Measurements from ENCODE around the gene ADAMTS16.

Gene ADAMTS16

GRCh38 chr5:5351288-5351979, 211.3 kb downstream of the ADAMTS16 start:
- TF ChIP-seq CTCF (conservative IDR thresholded peaks at IDR 0.05) = no peak
- H3K27ac ChIP-seq = no peak overlapping the region

GRCh38 chr5:5352675-5353074, 212.5 kb downstream of the ADAMTS16 start:
- no peak for TF ChIP-seq CTCF (conservative IDR thresholded peaks at IDR 0.05)
- no peak overlapping the region for H3K27ac ChIP-seq

- no peak overlapping the region for H3K27ac ChIP-seq
- TF ChIP-seq CTCF (conservative IDR thresholded peaks at IDR 0.05) = no peak
These were observed 213.6 kb downstream of the ADAMTS16 start for GRCh38 chr5:5353681-5354080.

GRCh38 chr5:5356765-5357164, 216.6 kb downstream of the ADAMTS16 start:
- TF ChIP-seq CTCF (conservative IDR thresholded peaks at IDR 0.05) = no peak
- no peak overlapping the region for H3K27ac ChIP-seq

GRCh38 chr5:5359618-5360017, 219.5 kb downstream of the ADAMTS16 start:
- TF ChIP-seq CTCF (conservative IDR thresholded peaks at IDR 0.05) = no peak

GRCh38 chr5:5360363-5360940, 220.3 kb downstream of the ADAMTS16 start:
- H3K27ac ChIP-seq = no peak overlapping the region
- no peak for TF ChIP-seq CTCF (conservative IDR thresholded peaks at IDR 0.05)

More at GRCh38 chr5:5359618-5360017, 219.5 kb downstream of the ADAMTS16 start:
- no peak overlapping the region for H3K27ac ChIP-seq

GRCh38 chr5:5360941-5361520, 220.9 kb downstream of the ADAMTS16 start:
- TF ChIP-seq CTCF (conservative IDR thresholded peaks at IDR 0.05) = no peak
- no peak overlapping the region for H3K27ac ChIP-seq
